22Rv1 (cell line): ENCODE data around the gene SKAP2.

Experiments used
- H3K27ac ChIP-seq: fragments of 450-650 bp; 2 replicates; pipeline ENCODE4 v1.5.1; 2017
- CTCF ChIP-seq: fragments of 450-650 bp; IDR thresholded peaks from 2 replicates; pipeline ENCODE4 v1.5.1; 2017; ENCODE audit warnings: mild to moderate bottlenecking
- ZFX ChIP-seq: fragments of 450-650 bp; IDR thresholded peaks from 2 replicates; pipeline ENCODE4 v1.6.1; 2017; ENCODE audit warnings: antibody characterized with exemption, borderline replicate concordance

SKAP2 gene

GRCh38 chr7:26681819-26682418 lies 182.5 kb downstream of the SKAP2 start:
- no peak overlapping the region for H3K27ac ChIP-seq
- TF ChIP-seq CTCF: peak; percentile 92
- no peak for TF ChIP-seq ZFX

GRCh38 chr7:26680587-26680986 lies 183.8 kb downstream of the SKAP2 start:
- no peak overlapping the region for H3K27ac ChIP-seq
- no peak for TF ChIP-seq ZFX
- TF ChIP-seq CTCF: no peak

GRCh38 chr7:26675143-26675887 lies 189.1 kb downstream of the SKAP2 start:
- TF ChIP-seq ZFX (no peak), CTCF (no peak)
- no peak overlapping the region for H3K27ac ChIP-seq

GRCh38 chr7:26673858-26674257 lies 190.5 kb downstream of the SKAP2 start:
- H3K27ac ChIP-seq: no peak overlapping the region
- TF ChIP-seq ZFX (no peak), CTCF (no peak)

GRCh38 chr7:26673271-26673670 lies 191.1 kb downstream of the SKAP2 start:
- H3K27ac ChIP-seq: no peak overlapping the region
- no peak for TF ChIP-seq ZFX
- no peak for TF ChIP-seq CTCF

GRCh38 chr7:26670841-26671240 lies 193.5 kb downstream of the SKAP2 start:
- no peak overlapping the region for H3K27ac ChIP-seq
- TF ChIP-seq ZFX (no peak), CTCF (no peak)

- TF ChIP-seq ZFX (no peak), CTCF (no peak)
- no peak overlapping the region for H3K27ac ChIP-seq
Observed at GRCh38 chr7:26670290-26670689, 194.1 kb downstream of the SKAP2 start.
